Measurements from ENCODE around the gene ZDHHC11.
"Not testable (repeated sequence)": the region's sequence is repeated elsewhere in the genome, so short reads cannot be mapped to it uniquely, and the experiment has no call there.

The ZDHHC11 gene

GRCh38 chr5:807719-808514 lies 42.9 kb downstream of the ZDHHC11 start:
- DNase-seq (ENCODE audit: low read depth, low spot score) = not testable (repeated sequence)

- DNase-seq (ENCODE audit: low read depth, low spot score) = no peak
Observed at GRCh38 chr5:801472-801871, 49.3 kb downstream of the ZDHHC11 start.

GRCh38 chr5:801055-801454 lies 49.7 kb downstream of the ZDHHC11 start:
- not testable (repeated sequence) for DNase-seq (ENCODE audit: low read depth, low spot score)

GRCh38 chr5:798505-799138 lies 52.2 kb downstream of the ZDHHC11 start:
- DNase-seq (ENCODE audit: low read depth, low spot score) = not testable (repeated sequence)

GRCh38 chr5:797986-798385 lies 52.8 kb downstream of the ZDHHC11 start:
- not testable (repeated sequence) for DNase-seq (ENCODE audit: low read depth, low spot score)

- not testable (repeated sequence) for DNase-seq (ENCODE audit: low read depth, low spot score)
Observed at GRCh38 chr5:795873-796272, 54.9 kb downstream of the ZDHHC11 start.

- not testable (repeated sequence) for DNase-seq (ENCODE audit: low read depth, low spot score)
Observed at GRCh38 chr5:794948-795347, 55.8 kb downstream of the ZDHHC11 start.

GRCh38 chr5:788703-789102 lies 62.1 kb downstream of the ZDHHC11 start:
- not testable (repeated sequence) for DNase-seq (ENCODE audit: low read depth, low spot score)

GRCh38 chr5:787857-788233 lies 62.9 kb downstream of the ZDHHC11 start:
- not testable (repeated sequence) for DNase-seq (ENCODE audit: low read depth, low spot score)

- DNase-seq (ENCODE audit: low read depth, low spot score) = not testable (repeated sequence)
Observed at GRCh38 chr5:787224-787856, 63.4 kb downstream of the ZDHHC11 start.

- DNase-seq (ENCODE audit: low read depth, low spot score) = not testable (repeated sequence)
Observed at GRCh38 chr5:785181-785705, 65.5 kb downstream of the ZDHHC11 start.

GRCh38 chr5:784428-785177 lies 66.2 kb downstream of the ZDHHC11 start, which contains the start of gene ZDHHC11B:
TSS of gene ZDHHC11B (minus strand) at chr5:784729. CDS start at chr5:766919, 17,810 bp downstream.
- DNase-seq (ENCODE audit: low read depth, low spot score) = not testable (repeated sequence)

- DNase-seq (ENCODE audit: low read depth, low spot score) = not testable (repeated sequence)
Observed at GRCh38 chr5:783881-784427, 66.8 kb downstream of the ZDHHC11 start.

GRCh38 chr5:783049-783802 lies 67.6 kb downstream of the ZDHHC11 start:
- not testable (repeated sequence) for DNase-seq (ENCODE audit: low read depth, low spot score)

- DNase-seq (ENCODE audit: low read depth, low spot score) = not testable (repeated sequence)
Observed at GRCh38 chr5:782356-782755, 68.4 kb downstream of the ZDHHC11 start.

- not testable (repeated sequence) for DNase-seq (ENCODE audit: low read depth, low spot score)
Observed at GRCh38 chr5:780571-780970, 70.2 kb downstream of the ZDHHC11 start.

GRCh38 chr5:778967-779366 lies 71.8 kb downstream of the ZDHHC11 start:
- DNase-seq (ENCODE audit: low read depth, low spot score) = not testable (repeated sequence)

- DNase-seq (ENCODE audit: low read depth, low spot score) = not testable (repeated sequence)
Observed at GRCh38 chr5:778421-778820, 72.4 kb downstream of the ZDHHC11 start.

GRCh38 chr5:777756-778161 lies 73.0 kb downstream of the ZDHHC11 start:
- DNase-seq (ENCODE audit: low read depth, low spot score) = no peak

Data from brain pericyte (primary cell).